Measurements from ENCODE around the gene DNASE1L2.
"Not testable (repeated sequence)": the region's sequence is repeated elsewhere in the genome, so short reads cannot be mapped to it uniquely, and the experiment has no call there.

Gene DNASE1L2

GRCh38 chr16:2203119-2203688 is 33.0 kb upstream of the DNASE1L2 start:
- not testable (repeated sequence) for DNase-seq (ENCODE audit: low spot score)

- no peak for DNase-seq (ENCODE audit: low spot score)
Observed at GRCh38 chr16:2204416-2205103, 31.7 kb upstream of the DNASE1L2 start.

GRCh38 chr16:2205104-2205966 is 30.9 kb upstream of the DNASE1L2 start, which contains the start of gene MLST8:
MLST8 (plus strand) TSS chr16:2205454; CDS start chr16:2206086, 632 bp downstream.
- peak; percentile 89 for DNase-seq (ENCODE audit: low spot score)

GRCh38 chr16:2205967-2206313 is 30.3 kb upstream of the DNASE1L2 start:
- no peak for DNase-seq (ENCODE audit: low spot score)

GRCh38 chr16:2206420-2206779 is 29.8 kb upstream of the DNASE1L2 start:
- no peak for DNase-seq (ENCODE audit: low spot score)

GRCh38 chr16:2206780-2207433 is 29.3 kb upstream of the DNASE1L2 start:
- DNase-seq (ENCODE audit: low spot score), result no peak

- DNase-seq (ENCODE audit: low spot score), result no peak
Observed at GRCh38 chr16:2207872-2208271, 28.4 kb upstream of the DNASE1L2 start.

- no peak for DNase-seq (ENCODE audit: low spot score)
Observed at GRCh38 chr16:2208308-2208707, 27.9 kb upstream of the DNASE1L2 start.

GRCh38 chr16:2208772-2209171 is 27.5 kb upstream of the DNASE1L2 start:
- no peak for DNase-seq (ENCODE audit: low spot score)

GRCh38 chr16:2209258-2210008 is 26.8 kb upstream of the DNASE1L2 start:
- DNase-seq (ENCODE audit: low spot score), result no peak

- no peak for DNase-seq (ENCODE audit: low spot score)
Observed at GRCh38 chr16:2210009-2210332, 26.3 kb upstream of the DNASE1L2 start.

- no peak for DNase-seq (ENCODE audit: low spot score)
Observed at GRCh38 chr16:2210386-2211365, 25.6 kb upstream of the DNASE1L2 start, which contains the start of gene BRICD5. BRICD5 (minus strand) TSS chr16:2210863; CDS start chr16:2210833, 30 bp downstream.

- no peak for DNase-seq (ENCODE audit: low spot score)
Observed at GRCh38 chr16:2211923-2212347, 24.3 kb upstream of the DNASE1L2 start.

- no peak for DNase-seq (ENCODE audit: low spot score)
Observed at GRCh38 chr16:2212362-2213324, 23.6 kb upstream of the DNASE1L2 start.

- DNase-seq (ENCODE audit: low spot score), result no peak
Observed at GRCh38 chr16:2213817-2214718, 22.2 kb upstream of the DNASE1L2 start.

- no peak for DNase-seq (ENCODE audit: low spot score)
Observed at GRCh38 chr16:2214719-2214968, 21.6 kb upstream of the DNASE1L2 start, which contains the start of gene PGP. PGP (minus strand) TSS chr16:2214840; CDS start chr16:2214777, 63 bp downstream.

- DNase-seq (ENCODE audit: low spot score), result no peak
Observed at GRCh38 chr16:2216330-2216729, 19.9 kb upstream of the DNASE1L2 start.

- peak; percentile 98 for DNase-seq (ENCODE audit: low spot score)
Observed at GRCh38 chr16:2223221-2223941, 12.9 kb upstream of the DNASE1L2 start, which contains the start of gene E4F1. E4F1 (plus strand) TSS chr16:2223591; CDS start chr16:2223614, 23 bp downstream.

Measured in putamen (tissue), 1 donor.